Parathyroid adenoma (tissue), 2 donors: ENCODE measurements around the gene SPRN.
"Not testable (repeated sequence)": the region's sequence is repeated elsewhere in the genome, so short reads cannot be mapped to it uniquely, and the experiment has no call there.

Experiments used
- H2AFZ ChIP-seq: fragments of 300-600 bp; sonication (generic); one replicate; pipeline ENCODE4 v1.7.0; 2017; ENCODE audit warnings: antibody characterized with exemption, mild to moderate bottlenecking
- H3K27ac ChIP-seq: fragments of 300-600 bp; sonication (generic); one replicate; pipeline ENCODE4 v1.7.0; 2017
- H3K27me3 ChIP-seq: fragments of 300-600 bp; sonication (generic); one replicate; pipeline ENCODE4 v1.7.0; 2017; ENCODE audit warnings: low read length; ENCODE audit not compliant: control insufficient read depth, insufficient read depth
- H3K36me3 ChIP-seq: fragments of 300-600 bp; sonication (generic); one replicate; pipeline ENCODE4 v1.7.0; 2017; ENCODE audit warnings: low read length; ENCODE audit not compliant: control insufficient read depth, insufficient read depth
- H3K4me1 ChIP-seq: fragments of 300-600 bp; sonication (generic); one replicate; pipeline ENCODE4 v1.7.0; 2017; ENCODE audit warnings: control low read depth
- H3K4me2 ChIP-seq: fragments of 300-600 bp; sonication (generic); one replicate; pipeline ENCODE4 v1.7.0; 2017; ENCODE audit warnings: low read length
- H3K4me3 ChIP-seq: fragments of 300-600 bp; sonication (generic); one replicate; pipeline ENCODE4 v1.7.0; 2017; ENCODE audit warnings: low read depth, low read length
- H3K79me2 ChIP-seq: fragments of 300-600 bp; sonication (generic); one replicate; pipeline ENCODE4 v1.7.0; 2017; ENCODE audit warnings: control low read depth
- H3K9ac ChIP-seq: fragments of 300-600 bp; sonication (generic); one replicate; pipeline ENCODE4 v1.7.0; 2017; ENCODE audit warnings: mild to moderate bottlenecking
- H3K9me3 ChIP-seq: fragments of 300-600 bp; sonication (generic); one replicate; pipeline ENCODE4 v1.7.0; 2017; ENCODE audit warnings: low read length; ENCODE audit not compliant: control insufficient read depth
- CTCF ChIP-seq: fragments of 300-600 bp; sonication (generic); IDR thresholded peaks from one replicate; pipeline ENCODE4 v1.7.0; 2017; ENCODE audit warnings: antibody characterized with exemption, mild to moderate bottlenecking
- donor health status: primary hyperparathyroidism.

Gene SPRN

DNA sequence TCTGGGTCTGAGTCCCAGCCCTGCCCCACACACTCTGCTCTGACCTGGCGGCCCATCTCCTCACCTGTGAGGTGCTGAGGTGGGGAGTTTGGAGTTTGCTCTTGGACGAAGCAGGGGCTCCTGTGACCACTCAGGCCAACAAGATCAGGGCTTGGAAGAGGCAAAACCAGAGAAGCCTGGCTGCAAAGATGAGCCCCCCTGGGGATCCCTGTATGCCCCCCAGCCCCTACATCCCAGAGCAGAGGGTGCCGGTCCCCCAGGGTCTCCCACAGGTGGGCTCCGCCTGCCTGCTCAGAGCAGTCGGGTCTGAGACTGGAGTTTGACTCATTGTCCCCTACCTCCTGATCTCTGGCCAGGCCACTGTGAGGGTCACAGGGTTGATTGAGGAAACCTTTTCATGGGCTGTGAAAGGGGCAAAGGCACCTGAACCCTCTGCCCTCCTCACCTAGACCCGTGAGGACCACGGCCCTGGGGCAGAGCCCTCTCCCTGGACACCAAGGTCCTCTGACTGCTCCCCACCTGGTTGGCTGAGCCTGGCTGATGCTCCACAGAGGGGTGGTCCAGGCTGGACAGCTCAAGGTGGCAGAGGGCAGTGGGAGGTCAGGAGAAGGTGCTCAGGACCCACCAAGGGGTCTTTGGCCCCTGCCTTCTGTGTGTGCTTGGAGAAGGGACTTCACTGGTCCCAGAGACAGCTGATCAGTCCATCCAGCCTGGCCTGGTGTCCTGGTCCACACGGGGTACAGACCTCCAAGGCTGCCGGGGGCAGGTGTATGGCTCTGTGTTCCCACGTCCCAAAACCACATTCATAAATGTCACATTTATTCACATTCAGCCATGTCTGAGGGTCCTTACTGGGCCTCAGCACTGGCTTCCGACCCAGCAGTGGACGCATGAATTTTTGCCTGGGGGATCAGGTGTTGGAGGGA lies 20.2 kb upstream of the SPRN start:
- no peak overlapping the region for H2AFZ ChIP-seq
- no peaks in the 10 kb centered on the region for H3K9me3 ChIP-seq
- no peaks in the 10 kb centered on the region for H3K4me1 ChIP-seq
- H3K27me3 ChIP-seq, result no peaks in the 10 kb centered on the region
- H3K4me3 ChIP-seq, result no peak overlapping the region
- H3K9ac ChIP-seq, result no peak overlapping the region
- no peak overlapping the region for H3K4me2 ChIP-seq
- H3K27ac ChIP-seq, result no peak overlapping the region
- no peak for TF ChIP-seq CTCF
- H3K36me3 ChIP-seq, result no peaks in the 10 kb centered on the region
- H3K79me2 ChIP-seq, result no peaks in the 10 kb centered on the region

DNA sequence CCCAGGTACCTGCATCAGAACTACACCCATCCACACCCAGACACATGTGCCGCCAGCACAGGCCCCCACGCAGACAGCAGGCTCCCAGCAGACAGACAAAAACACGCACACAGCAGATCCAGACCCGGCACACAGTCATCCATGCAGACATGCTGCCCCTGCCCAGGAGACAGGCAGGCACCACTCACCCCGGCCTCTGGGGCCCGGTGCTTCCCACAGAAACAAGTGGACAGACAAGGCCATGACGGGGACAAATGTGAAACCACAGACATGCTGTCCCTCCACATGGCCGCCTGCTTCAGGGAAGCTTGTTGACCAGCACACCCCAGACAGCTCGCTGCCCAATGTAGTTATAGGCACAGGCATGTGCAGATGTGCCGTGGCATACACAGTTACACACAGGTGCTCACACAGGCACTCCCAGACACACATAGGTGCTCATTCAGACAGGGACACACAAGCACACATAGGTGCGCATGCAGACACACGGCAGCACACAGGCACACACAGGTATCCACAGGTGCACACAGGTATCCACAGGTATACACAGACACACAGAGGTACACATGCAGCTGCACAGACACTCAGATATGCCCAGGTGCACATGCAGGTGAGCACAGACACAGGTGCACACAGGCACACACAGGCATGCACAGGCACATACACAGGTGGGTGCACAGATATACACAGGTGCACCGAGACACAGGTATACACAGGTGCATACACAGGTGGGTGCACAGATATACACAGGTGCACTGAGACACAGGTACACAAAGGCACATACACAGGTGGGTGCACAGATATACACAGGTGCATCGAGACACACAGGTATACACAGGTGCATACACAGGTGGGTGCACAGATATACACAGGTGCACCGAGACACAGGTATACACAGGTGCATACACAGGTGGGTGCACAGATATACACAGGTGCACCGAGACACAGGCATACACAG lies 18.8 kb upstream of the SPRN start:
- no peak overlapping the region for H3K4me2 ChIP-seq
- no peak for TF ChIP-seq CTCF
- H3K79me2 ChIP-seq, result no peaks in the 10 kb centered on the region
- no peak overlapping the region for H2AFZ ChIP-seq
- H3K9me3 ChIP-seq, result no peaks in the 10 kb centered on the region
- H3K27me3 ChIP-seq, result no peaks in the 10 kb centered on the region
- no peaks in the 10 kb centered on the region for H3K4me1 ChIP-seq
- H3K27ac ChIP-seq, result no peak overlapping the region
- no peaks in the 10 kb centered on the region for H3K36me3 ChIP-seq
- H3K4me3 ChIP-seq, result no peak overlapping the region
- H3K9ac ChIP-seq, result no peak overlapping the region

GRCh38 chr10:133442191-133442966 lies 18.0 kb upstream of the SPRN start:
- Histone ChIP-seq H3K79me2 (no peaks in the 10 kb centered on the region), H3K4me3 (no peak overlapping the region), H2AFZ (no peak overlapping the region), H3K9ac (no peak overlapping the region), H3K4me1 (no peaks in the 10 kb centered on the region), H3K27ac (no peak overlapping the region), H3K27me3 (no peaks in the 10 kb centered on the region), H3K9me3 (no peaks in the 10 kb centered on the region), H3K4me2 (no peak overlapping the region), H3K36me3 (no peaks in the 10 kb centered on the region)
- TF ChIP-seq CTCF, result no peak

- H3K4me3 ChIP-seq, result no peak overlapping the region
- no peaks in the 10 kb centered on the region for H3K9me3 ChIP-seq
- H3K4me1 ChIP-seq, result no peaks in the 10 kb centered on the region
- no peaks in the 10 kb centered on the region for H3K36me3 ChIP-seq
- no peak overlapping the region for H3K9ac ChIP-seq
- no peak overlapping the region for H2AFZ ChIP-seq
- H3K27me3 ChIP-seq, result no peaks in the 10 kb centered on the region
- H3K27ac ChIP-seq, result no peak overlapping the region
- H3K79me2 ChIP-seq, result no peaks in the 10 kb centered on the region
- H3K4me2 ChIP-seq, result no peak overlapping the region
- TF ChIP-seq CTCF, result no peak
These were observed 17.4 kb upstream of the SPRN start for GRCh38 chr10:133441780-133442179.

GRCh38 chr10:133441356-133441755 lies 16.9 kb upstream of the SPRN start:
- not testable (repeated sequence) for H3K9ac ChIP-seq, H3K4me3 ChIP-seq, H3K79me2 ChIP-seq, H3K36me3 ChIP-seq, H3K27me3 ChIP-seq, H3K27ac ChIP-seq, H2AFZ ChIP-seq, H3K9me3 ChIP-seq, H3K4me2 ChIP-seq, H3K4me1 ChIP-seq
